Effector CD8-positive, alpha-beta T cell (primary cell): Measurements from ENCODE around the gene SLC36A1.

Source experiments
- DNase-seq: peaks from one replicate; lab custom pipeline; 2025; lab: John Stamatoyannopoulos, UW

SLC36A1 gene

GRCh38 chr5:151534350-151534749, 86.9 kb downstream of the SLC36A1 start:
- no peak for DNase-seq

- DNase-seq = no peak
These were observed 89.6 kb downstream of the SLC36A1 start for GRCh38 chr5:151537044-151537443.

DNA sequence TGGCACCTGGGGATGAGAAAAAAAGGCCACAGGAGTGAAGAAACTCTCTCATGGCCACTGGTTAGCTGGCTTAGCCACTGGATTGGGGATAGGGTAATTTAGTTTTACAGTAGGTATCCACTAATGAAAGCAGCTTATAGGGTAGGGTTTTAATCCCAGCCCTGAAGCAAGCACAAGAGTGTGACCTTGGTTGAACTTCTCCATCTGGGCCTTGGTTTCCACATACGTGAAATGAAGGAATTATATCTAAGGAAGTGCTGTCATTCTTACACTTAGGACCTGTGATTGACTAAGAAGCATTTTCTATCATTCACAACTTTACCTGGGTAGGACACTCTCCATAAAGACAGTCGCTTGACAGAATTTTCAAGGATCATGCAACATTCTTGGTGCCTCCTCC, 94.2 kb downstream of the SLC36A1 start:
- DNase-seq = no peak
